GM21717 (cell line): ENCODE data around the gene ZBTB7C.

ENCODE experiments used
- ATAC-seq: cut with Tn5 transposase; IDR thresholded peaks from one replicate; pipeline ENCODE4 v1.9.1; 2021; ENCODE audit warnings: mild to moderate bottlenecking, moderate library complexity; ENCODE audit not compliant: unreplicated experiment

Gene ZBTB7C

GRCh38 chr18:48030616-48031480 is 378.3 kb downstream of the ZBTB7C start:
- ATAC-seq = no peak

- no peak for ATAC-seq
Observed at GRCh38 chr18:48029296-48029986, 379.7 kb downstream of the ZBTB7C start.

- ATAC-seq = no peak
Observed at GRCh38 chr18:48028696-48029095, 380.5 kb downstream of the ZBTB7C start.

GRCh38 chr18:48028081-48028480 is 381.1 kb downstream of the ZBTB7C start:
- ATAC-seq = no peak

GRCh38 chr18:48027401-48027963 is 381.7 kb downstream of the ZBTB7C start:
- no peak for ATAC-seq

DNA sequence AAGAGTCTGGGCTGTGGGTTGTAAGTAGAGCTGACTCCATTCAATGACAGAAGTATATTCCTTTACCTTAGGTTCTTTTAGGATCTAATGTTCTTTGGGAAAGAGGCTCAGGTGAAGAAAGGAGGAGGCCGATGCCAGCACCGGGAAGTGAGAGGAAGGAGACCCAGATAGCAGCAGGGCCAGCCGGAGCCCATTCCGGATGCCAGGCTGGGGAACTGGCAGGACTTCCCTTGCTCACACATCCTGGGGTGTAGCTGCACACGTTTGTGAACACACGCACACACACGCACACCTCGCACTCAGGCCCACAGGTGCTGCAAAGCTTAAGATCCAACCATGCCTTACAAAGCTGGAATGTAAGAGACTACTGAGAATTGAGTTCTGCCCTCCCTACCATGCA is 383.0 kb downstream of the ZBTB7C start:
- ATAC-seq = no peak

GRCh38 chr18:48024881-48025660 is 384.1 kb downstream of the ZBTB7C start:
- ATAC-seq = no peak

- no peak for ATAC-seq
Observed at GRCh38 chr18:48024009-48024512, 385.1 kb downstream of the ZBTB7C start.

- ATAC-seq = no peak
Observed at GRCh38 chr18:48023334-48024008, 385.7 kb downstream of the ZBTB7C start.

DNA sequence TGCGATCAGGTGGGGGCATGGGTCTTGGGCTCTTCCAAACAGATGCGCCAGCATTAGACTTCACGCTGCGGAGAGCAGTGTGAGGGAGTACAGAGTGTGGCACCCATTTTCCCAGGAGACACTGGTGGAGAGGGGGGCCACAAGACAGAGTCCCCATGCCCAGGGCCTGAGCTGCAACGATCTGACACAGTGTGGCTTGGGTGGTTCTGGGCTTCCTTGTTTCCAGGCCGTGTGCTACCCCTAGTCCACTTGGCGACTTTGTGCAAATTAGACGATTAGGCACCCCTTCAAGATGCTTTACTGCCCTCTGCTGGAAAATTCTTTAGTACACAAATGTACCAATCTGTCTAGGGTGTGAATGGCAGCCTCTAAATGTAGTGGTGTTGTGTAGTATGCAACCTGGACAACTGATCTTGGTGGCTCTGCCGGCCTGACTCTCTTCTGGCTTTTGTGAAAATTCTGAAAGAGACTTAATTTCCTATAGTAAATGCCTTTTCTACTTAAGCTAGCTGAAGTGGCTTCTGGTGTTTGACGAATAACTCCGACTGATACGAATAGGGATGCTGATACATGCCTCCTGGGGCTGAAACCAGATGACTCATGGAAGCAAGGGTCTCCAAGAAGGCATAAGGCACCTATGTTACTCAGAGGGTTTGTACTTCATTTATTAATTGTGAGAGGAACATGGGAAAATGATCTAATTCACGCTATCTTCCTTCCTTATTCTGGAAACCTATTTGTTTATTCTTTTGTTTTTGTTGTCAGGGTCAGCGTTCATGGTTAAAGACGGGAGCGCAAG is 386.5 kb downstream of the ZBTB7C start:
- no peak for ATAC-seq

DNA sequence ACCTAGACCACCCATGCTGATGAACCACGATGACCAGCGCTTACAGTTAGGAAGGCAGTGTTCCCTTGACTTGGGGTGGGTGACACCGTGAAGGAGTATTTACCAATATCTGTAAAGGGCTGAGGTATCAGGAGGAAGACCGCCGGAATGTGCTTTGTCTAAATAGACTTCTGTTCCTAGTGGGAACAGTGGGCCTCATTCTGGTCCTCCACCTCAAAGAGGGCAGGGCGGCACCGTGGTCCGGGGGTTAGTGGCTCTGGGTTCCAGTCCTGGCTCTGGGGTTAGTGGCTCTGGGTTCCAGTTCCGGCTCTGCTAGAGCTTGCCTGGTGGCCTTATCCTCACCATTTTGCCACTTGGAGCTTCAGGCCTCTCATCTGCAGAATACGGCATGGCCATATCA is 387.2 kb downstream of the ZBTB7C start:
- ATAC-seq = no peak

DNA sequence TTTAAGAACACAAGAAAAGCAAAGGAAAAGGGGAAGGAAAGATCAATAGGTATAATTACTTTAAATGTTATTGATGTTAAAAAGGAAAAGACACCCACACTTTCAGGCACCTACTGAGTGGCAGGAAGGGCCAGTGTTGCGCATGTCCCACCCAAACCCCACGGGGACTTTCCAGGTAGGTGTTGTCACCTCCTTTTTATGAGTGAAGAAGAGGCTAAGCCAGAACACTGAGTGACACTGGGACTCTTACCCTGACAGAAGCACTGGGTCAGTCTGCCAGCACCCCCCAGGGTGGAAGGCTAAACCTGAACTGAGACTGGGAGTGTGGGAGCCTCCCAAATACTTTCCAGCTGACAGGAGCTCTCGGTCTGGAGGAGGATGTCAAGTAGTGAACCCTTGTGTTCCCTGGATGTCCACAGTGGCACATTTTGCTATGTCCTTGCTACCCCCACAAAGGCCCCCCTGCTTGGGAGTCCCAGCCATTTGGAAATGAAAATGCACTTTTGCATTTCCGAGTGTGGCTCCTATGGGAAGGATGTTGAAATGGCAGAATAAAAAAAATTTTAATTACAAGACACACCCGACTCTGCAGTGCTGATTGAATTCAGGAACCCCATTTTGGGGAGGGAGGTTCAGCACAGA is 387.8 kb downstream of the ZBTB7C start:
- no peak for ATAC-seq

DNA sequence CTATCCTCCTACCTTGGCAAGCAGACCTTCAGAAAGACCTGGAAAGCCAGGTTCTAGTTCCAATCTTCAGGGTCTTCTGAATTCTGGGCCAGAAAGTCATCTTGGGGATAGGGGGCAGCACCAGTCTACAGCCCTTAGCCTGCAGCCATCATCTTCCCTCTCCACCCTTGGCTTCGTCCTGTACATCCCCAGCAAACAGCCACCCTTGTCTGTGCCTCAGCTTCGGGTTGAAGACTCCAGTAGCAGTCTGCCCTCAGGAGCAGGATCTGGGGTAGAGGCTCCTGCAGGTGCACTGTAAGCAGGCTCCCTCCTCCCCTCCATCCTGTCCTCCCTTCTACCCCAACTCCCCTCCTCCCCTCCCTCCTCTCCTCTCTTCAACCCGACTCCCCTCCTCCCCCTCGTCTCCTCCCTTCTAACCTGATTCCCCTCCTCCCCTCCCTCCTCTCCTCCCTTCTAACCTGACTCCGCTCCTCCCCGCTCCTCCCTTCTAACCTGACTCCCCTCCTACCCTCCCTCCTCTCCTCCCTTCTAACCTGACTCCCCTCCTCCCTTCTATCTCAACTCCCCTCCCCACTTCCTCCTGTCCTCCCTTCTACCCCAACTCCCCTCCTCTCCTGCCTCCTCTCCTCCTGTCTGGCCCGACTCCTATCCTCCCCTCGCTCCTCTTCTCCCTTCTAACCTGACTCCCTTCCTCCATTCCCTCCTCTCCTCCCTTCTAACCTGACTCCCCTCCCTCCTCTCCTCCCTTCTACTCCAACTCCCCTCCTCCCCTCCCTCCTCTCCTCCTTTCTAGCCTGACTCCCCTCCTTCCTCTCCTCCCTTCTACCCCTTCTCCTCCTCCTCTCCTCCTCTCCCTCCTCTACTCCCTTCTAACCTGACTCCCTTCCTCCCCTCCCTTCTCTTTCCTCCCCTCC is 388.6 kb downstream of the ZBTB7C start:
- no peak for ATAC-seq

GRCh38 chr18:48019557-48020325 is 389.4 kb downstream of the ZBTB7C start:
- no peak for ATAC-seq

GRCh38 chr18:48018851-48019250 is 390.3 kb downstream of the ZBTB7C start:
- no peak for ATAC-seq

DNA sequence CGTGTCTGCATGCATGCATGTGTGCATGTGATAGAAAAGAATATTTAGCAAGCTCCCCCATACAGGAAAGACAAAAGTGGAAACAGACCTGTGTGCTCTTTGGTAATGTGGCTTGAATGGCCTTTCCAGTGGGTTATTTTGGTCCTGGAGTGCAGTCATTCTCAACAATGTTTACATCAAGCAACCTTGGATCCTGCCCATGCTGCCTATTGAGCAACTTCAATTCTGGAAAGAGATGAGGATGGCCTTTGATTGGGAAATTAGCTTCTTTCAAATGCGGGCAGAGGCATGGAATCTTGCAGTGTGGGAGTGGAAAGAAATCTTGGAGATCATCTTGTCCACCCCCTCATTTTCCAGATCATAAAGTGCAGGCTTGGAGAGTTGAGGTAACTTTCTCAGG is 391.5 kb downstream of the ZBTB7C start:
- no peak for ATAC-seq

DNA sequence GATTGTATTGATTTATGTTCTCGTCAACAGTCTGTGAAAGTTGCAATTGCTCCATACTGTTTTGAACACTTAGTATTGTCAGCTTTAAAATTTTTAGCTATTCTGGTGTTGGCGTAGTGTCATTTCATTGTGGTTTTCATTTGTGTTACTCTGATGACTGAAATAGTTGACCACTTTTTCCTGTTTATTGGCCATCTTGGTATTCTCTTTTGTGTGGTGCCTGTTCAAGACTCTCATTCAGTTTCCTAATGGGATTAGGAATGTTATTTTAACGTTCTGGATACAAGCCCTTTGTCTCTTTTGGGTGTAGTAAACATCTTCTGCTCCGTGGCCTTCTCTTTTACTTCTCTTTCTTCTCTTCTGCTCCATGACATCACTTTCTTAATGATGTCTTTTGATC is 396.0 kb downstream of the ZBTB7C start:
- no peak for ATAC-seq
